B cell (primary cell): ENCODE data around the gene MRPL1. TPM values are rescaled to one million over a fixed set of nuclear protein-coding genes. Genes with fewer than 3 reads are reported as not detected.
"Not testable (repeated sequence)": the region's sequence is repeated elsewhere in the genome, so short reads cannot be mapped to it uniquely, and the experiment has no call there.

Experiments used
- ATAC-seq: fragments of 200-7000 bp; cut with Tn5 transposase; one replicate; pipeline ENCODE4 v1.10.0; 2021; ENCODE audit warnings: low read depth, mild to moderate bottlenecking, moderate number of reproducible peaks, moderate library complexity
- CTCF ChIA-PET: fragments of 350-600 bp; sonication (Branson Sonifier 250); formaldehyde crosslinking; loops from one replicate; lab custom pipeline; 2021; ENCODE audit warnings: antibody characterized with exemption, inconsistent platforms; lab: Charles Lee
- POLR2A ChIA-PET: fragments of 350-600 bp; sonication (Branson Sonifier 250); formaldehyde crosslinking; loops from one replicate; lab custom pipeline; 2021; ENCODE audit warnings: antibody characterized with exemption; lab: Charles Lee
- DNase-seq: peaks from one replicate; pipeline ENCODE4 v3.0.0; 2013
- H2AFZ ChIP-seq: 2 replicates; pipeline ENCODE4 v1.6.1; 2012; ENCODE audit warnings: mild to moderate bottlenecking, low read depth, low read length; ENCODE audit not compliant: insufficient read depth, poor library complexity, severe bottlenecking
- H3K27ac ChIP-seq, 2 donors: 1 replicate in 1 of 2; 2 replicates in 1 of 2; pipeline ENCODE4 v1.5.1; 2012 to 2013; ENCODE audit warnings: low read length in 2 of 2, mild to moderate bottlenecking in 2 of 2, moderate library complexity in 1 of 2
- H3K27me3 ChIP-seq, 4 experiments: fragments of 200-600 bp in 1 of 4; sonication (generic) in 1 of 4; replicated peaks in 1 of 4; 1 replicate in 2 of 4; 2 replicates in 2 of 4; pipeline versions ENCODE4 v1.6.1 to v1.7.0; 2013 to 2016; ENCODE audit warnings: low read length in 3 of 4, mild to moderate bottlenecking in 2 of 4, mixed read lengths in 1 of 4, moderate library complexity in 1 of 4; ENCODE audit not compliant: insufficient read depth in 4 of 4, control insufficient read depth in 3 of 4; ENCODE audit errors: control extremely low read depth in 1 of 4
- H3K36me3 ChIP-seq, 2 experiments: replicated peaks in 1 of 2; 1 replicate in 1 of 2; 2 replicates in 1 of 2; pipeline versions ENCODE4 v1.6.1 to v1.7.1; 2013; ENCODE audit warnings: low read length in 1 of 2; ENCODE audit not compliant: insufficient read depth in 2 of 2, control insufficient read depth in 1 of 2; ENCODE audit errors: control extremely low read depth in 1 of 2, extremely low read depth in 1 of 2
- H3K4me1 ChIP-seq, 2 donors: fragments of 200-600 bp in 1 of 2; sonication (generic) in 1 of 2; 1 replicate in 1 of 2; 2 replicates in 1 of 2; pipeline versions ENCODE4 v1.5.1 to v1.6.1; 2013 to 2017; ENCODE audit warnings: low read length in 2 of 2; ENCODE audit not compliant: control insufficient read depth in 2 of 2, insufficient read depth in 2 of 2
- H3K4me2 ChIP-seq: replicated peaks from 2 replicates; pipeline ENCODE3; 2012; ENCODE audit warnings: mild to moderate bottlenecking, low read depth, low read length; ENCODE audit not compliant: poor library complexity, severe bottlenecking
- H3K4me3 ChIP-seq, 5 experiments: fragments of 200-600 bp in 1 of 5; sonication (generic) in 1 of 5; 1 replicate in 3 of 5; 2 replicates in 2 of 5; pipeline versions ENCODE4 v1.5.1 to v1.7.0; 2011 to 2016; ENCODE audit warnings: low read length in 4 of 5, mild to moderate bottlenecking in 4 of 5, low read depth in 2 of 5, control low read depth in 1 of 5, moderate library complexity in 1 of 5; ENCODE audit not compliant: insufficient read depth in 1 of 5; ENCODE audit errors: control extremely low read depth in 1 of 5, extremely low read depth in 1 of 5
- H3K79me2 ChIP-seq: fragments of 200-600 bp; sonication (generic); one replicate; pipeline ENCODE4 v1.6.0; 2016; ENCODE audit warnings: low read length; ENCODE audit not compliant: control insufficient read depth, insufficient read depth
- H3K9ac ChIP-seq: fragments of 200-600 bp; sonication (generic); 2 replicates; pipeline ENCODE4 v1.6.1; 2017; ENCODE audit warnings: mild to moderate bottlenecking, low read length, moderate library complexity
- H3K9me3 ChIP-seq, 3 donors: one replicate each; pipeline versions ENCODE4 v1.6.1 to v1.7.1; 2013; ENCODE audit warnings: low read length in 2 of 3; ENCODE audit not compliant: control insufficient read depth in 2 of 3, insufficient read depth in 1 of 3; ENCODE audit errors: control extremely low read depth in 1 of 3
- H4K20me1 ChIP-seq: 2 replicates; pipeline ENCODE4 v1.6.0; 2012; ENCODE audit warnings: mild to moderate bottlenecking, low read length; ENCODE audit not compliant: insufficient read depth, control insufficient read depth, poor library complexity, severe bottlenecking
- H3K27ac Mint-ChIP-seq: one replicate; pipeline ENCODE4 v1.8.0; 2021; ENCODE audit warnings: mixed read lengths
- H3K27me3 Mint-ChIP-seq: one replicate; pipeline ENCODE4 v1.8.0; 2021; ENCODE audit warnings: mixed read lengths
- H3K4me1 Mint-ChIP-seq: one replicate; pipeline ENCODE4 v1.8.0; 2021; ENCODE audit warnings: mixed read lengths
- H3K4me3 Mint-ChIP-seq: one replicate; pipeline ENCODE4 v1.8.0; 2021; ENCODE audit warnings: mixed read lengths
- H3K9me3 Mint-ChIP-seq: one replicate; pipeline ENCODE4 v1.8.0; 2022; ENCODE audit warnings: mixed read lengths; ENCODE audit not compliant: insufficient read depth
- EZH2 ChIP-seq: IDR thresholded peaks from 2 replicates; pipeline ENCODE4 v1.6.1; 2012; ENCODE audit warnings: borderline replicate concordance, low read depth, mild to moderate bottlenecking, moderate library complexity, low read length; ENCODE audit not compliant: insufficient read depth, poor library complexity, severe bottlenecking
- WGBS: methylation state at CpG from one replicate; pipeline ENCODE4 v1.1.5; 2013; ENCODE audit warnings: missing lambda C conversion rate; ENCODE audit not compliant: insufficient coverage; 5-methylcytosine and 5-hydroxymethylcytosine counted together
- intact Hi-C: fragments of 100-400 bp; cut with micrococcal nuclease; formaldehyde crosslinking; loops from one replicate; pipeline ENCODE4 v1.10.0; 2022
- polyA plus RNA-seq: library from polyadenylated mRNA; depleted of rRNA; stranded (reverse); fragments of >200 nt; gene quantifications from 2 replicates; pipeline ENCODE4 v1.2.3, GENCODE V29; 2012
- total RNA-seq, 2 donors: library from RNA; stranded (reverse); fragments of 120-200 nt in 1 of 2; gene quantifications; 1 replicate in 1 of 2; 2 replicates in 1 of 2; pipeline versions ENCODE4 v1.2.3 to v1.2.4, GENCODE V29; 2013 to 2022
- TF ChIP-seq, protein P1 (sequence below): fragments of 200-600 bp; IDR thresholded peaks from one replicate; pipeline ENCODE4 v1.8.0; 2022; ENCODE audit warnings: antibody characterized with exemption, mild to moderate bottlenecking

Gene MRPL1
- total and polyA plus RNA-seq, 2 donors (not counting 1 experiment from before 2014, with no cell fraction given), result 22.3 to 23.3 TPM

DNA sequence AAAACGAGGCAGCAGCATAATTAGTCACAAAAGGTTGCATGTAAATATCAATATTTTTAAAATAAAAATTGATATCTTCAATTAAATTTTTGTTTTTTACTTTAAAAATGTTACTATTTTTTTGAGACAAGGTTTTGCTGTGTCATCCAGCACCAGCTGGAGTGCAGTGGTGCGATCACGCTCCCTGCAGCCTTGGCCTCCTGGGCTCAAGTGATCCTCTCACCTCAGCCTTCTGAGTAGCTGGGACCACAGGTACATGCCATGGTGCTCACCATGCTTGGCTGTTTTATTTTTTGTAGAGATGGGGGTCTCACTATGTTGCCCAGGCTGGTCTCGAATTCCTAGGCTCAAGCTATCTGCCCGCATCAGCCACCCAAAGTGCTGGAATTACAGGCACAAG lies 97.7 kb downstream of the MRPL1 start:
- H3K27ac Mint-ChIP-seq, result no peak overlapping the region
- Histone ChIP-seq H3K4me3 (no peak overlapping the region), H3K4me2 (no peak overlapping the region), H3K79me2 (no peaks in the 10 kb centered on the region), H3K9me3 (no peaks in the 10 kb centered on the region), H3K36me3 (no peaks in the 10 kb centered on the region), H3K27ac (no peak overlapping the region), H4K20me1 (no peaks in the 10 kb centered on the region), H3K9ac (no peak overlapping the region), H3K4me1 (no peaks in the 10 kb centered on the region), H2AFZ (no peak overlapping the region), H3K27me3 (no peaks in the 10 kb centered on the region)
- DNase-seq, result no peak
- TF ChIP-seq, protein P1, sequence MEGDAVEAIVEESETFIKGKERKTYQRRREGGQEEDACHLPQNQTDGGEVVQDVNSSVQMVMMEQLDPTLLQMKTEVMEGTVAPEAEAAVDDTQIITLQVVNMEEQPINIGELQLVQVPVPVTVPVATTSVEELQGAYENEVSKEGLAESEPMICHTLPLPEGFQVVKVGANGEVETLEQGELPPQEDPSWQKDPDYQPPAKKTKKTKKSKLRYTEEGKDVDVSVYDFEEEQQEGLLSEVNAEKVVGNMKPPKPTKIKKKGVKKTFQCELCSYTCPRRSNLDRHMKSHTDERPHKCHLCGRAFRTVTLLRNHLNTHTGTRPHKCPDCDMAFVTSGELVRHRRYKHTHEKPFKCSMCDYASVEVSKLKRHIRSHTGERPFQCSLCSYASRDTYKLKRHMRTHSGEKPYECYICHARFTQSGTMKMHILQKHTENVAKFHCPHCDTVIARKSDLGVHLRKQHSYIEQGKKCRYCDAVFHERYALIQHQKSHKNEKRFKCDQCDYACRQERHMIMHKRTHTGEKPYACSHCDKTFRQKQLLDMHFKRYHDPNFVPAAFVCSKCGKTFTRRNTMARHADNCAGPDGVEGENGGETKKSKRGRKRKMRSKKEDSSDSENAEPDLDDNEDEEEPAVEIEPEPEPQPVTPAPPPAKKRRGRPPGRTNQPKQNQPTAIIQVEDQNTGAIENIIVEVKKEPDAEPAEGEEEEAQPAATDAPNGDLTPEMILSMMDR, result no peak
- TF ChIP-seq EZH2, result no peak
- intact Hi-C loops, result no loop called here
- POLR2A ChIA-PET, result interaction anchor here (0.6 kb wide), 1 partner anchor 10 kb away, joined by 6 read pairs; no protein-coding TSS in a partner anchor
- H3K27me3 Mint-ChIP-seq, result no peaks in the 10 kb centered on the region
- CTCF ChIA-PET, result interaction anchor here (0.8 to 1.3 kb wide), 5 partner anchors 22 to 903 kb away, joined by 3 to 5 read pairs (median 3); no protein-coding TSS in a partner anchor
- no peak for ATAC-seq
- H3K4me1 Mint-ChIP-seq, result no peaks in the 10 kb centered on the region
- H3K4me3 Mint-ChIP-seq, result no peak overlapping the region
- H3K9me3 Mint-ChIP-seq, result no peaks in the 10 kb centered on the region
- 100% methylated on average over 1 of the region's 5 CpGs for WGBS

- Mint-ChIP-seq H3K27me3 (peaks cover 4% of the 10 kb centered on the region), H3K4me3 (no peak overlapping the region), H3K9me3 (no peaks in the 10 kb centered on the region), H3K4me1 (no peaks in the 10 kb centered on the region), H3K27ac (no peak overlapping the region)
- no peak overlapping the region for H2AFZ ChIP-seq
- no peak for DNase-seq
- no peaks in the 10 kb centered on the region for H4K20me1 ChIP-seq
- H3K9me3 ChIP-seq, result no peaks in the 10 kb centered on the region
- no peaks in the 10 kb centered on the region for H3K36me3 ChIP-seq
- H3K27ac ChIP-seq, result no peak overlapping the region
- H3K79me2 ChIP-seq, result no peaks in the 10 kb centered on the region
- ChIA-PET POLR2A (no interaction called here), CTCF (interaction anchor here (0.7 kb wide), 1 partner anchor 101 kb away, joined by 4 read pairs; no protein-coding TSS in a partner anchor)
- no peak overlapping the region for H3K4me2 ChIP-seq
- no peak overlapping the region for H3K4me3 ChIP-seq
- H3K9ac ChIP-seq, result no peak overlapping the region
- TF ChIP-seq EZH2, result no peak
- TF ChIP-seq, protein P1, result no peak
- peaks cover 0 to 4% (median under 1%) of the 10 kb centered on the region in 4 experiments for H3K27me3 ChIP-seq
- intact Hi-C loops, result no loop called here
- H3K4me1 ChIP-seq, result no peaks in the 10 kb centered on the region
- no peak for ATAC-seq
- 100% methylated on average over 2 of the region's 2 CpGs for WGBS
Observed at GRCh38 chr4:77963004-77963403, 100.4 kb downstream of the MRPL1 start.

- H3K27me3 Mint-ChIP-seq, result peaks cover 16% of the 10 kb centered on the region
- H3K4me1 ChIP-seq, H3K27ac ChIP-seq, H3K27me3 ChIP-seq, POLR2A ChIA-PET, DNase-seq, H3K79me2 ChIP-seq, H3K4me3 Mint-ChIP-seq, intact Hi-C loops, H4K20me1 ChIP-seq, CTCF ChIA-PET, H3K4me3 ChIP-seq, H3K4me2 ChIP-seq, H3K27ac Mint-ChIP-seq, H3K36me3 ChIP-seq, H3K9me3 ChIP-seq, ATAC-seq, H3K9ac ChIP-seq, H2AFZ ChIP-seq, H3K9me3 Mint-ChIP-seq, H3K4me1 Mint-ChIP-seq: not testable (repeated sequence)
- WGBS, result no CpG with 5 or more reads among the region's 1 CpG
Observed at GRCh38 chr4:77973657-77974056, 111.0 kb downstream of the MRPL1 start.
